GM19351 (cell line): ENCODE results near the gene UTP4.

Experiments
- ATAC-seq: cut with Tn5 transposase; IDR thresholded peaks from one replicate; pipeline ENCODE4 v1.9.1; 2021; ENCODE audit warnings: mild to moderate bottlenecking, moderate library complexity; ENCODE audit not compliant: unreplicated experiment

Gene UTP4

DNA sequence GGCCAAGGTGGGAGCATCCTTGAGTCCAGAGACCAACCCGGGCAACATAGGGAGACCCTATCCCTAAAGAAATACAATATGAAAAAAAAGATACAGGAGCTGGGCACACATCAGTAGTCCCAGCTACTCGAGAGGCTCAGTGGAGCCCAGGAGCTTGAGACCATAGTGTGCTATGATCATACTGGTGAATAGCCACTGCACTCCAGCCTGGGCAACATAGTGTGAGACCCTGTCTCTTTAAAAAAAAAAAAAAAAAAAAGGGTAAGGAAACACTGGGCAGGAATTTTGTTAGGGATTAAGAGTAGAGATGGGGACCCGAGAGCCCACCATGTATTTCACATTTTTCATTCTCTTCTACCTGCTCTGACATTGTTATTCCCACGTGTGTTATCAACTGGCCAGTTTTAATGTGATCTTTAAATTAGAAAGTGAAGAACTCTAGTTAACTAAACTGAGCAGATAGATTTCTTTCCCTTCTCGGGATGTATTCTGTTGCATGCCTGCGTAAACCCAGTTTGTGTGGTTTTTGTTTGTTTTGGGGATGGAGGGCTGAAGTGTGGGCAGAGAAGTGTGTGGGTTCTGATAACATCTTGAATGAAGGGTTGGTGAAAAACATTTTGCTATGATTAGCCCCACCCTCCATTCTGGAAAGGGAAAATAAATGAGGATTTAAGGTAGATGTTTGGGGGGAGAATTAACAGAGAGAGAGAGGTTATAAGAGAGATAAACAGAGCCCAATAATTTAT is 37.3 kb downstream of the UTP4 start:
- no peak for ATAC-seq

DNA sequence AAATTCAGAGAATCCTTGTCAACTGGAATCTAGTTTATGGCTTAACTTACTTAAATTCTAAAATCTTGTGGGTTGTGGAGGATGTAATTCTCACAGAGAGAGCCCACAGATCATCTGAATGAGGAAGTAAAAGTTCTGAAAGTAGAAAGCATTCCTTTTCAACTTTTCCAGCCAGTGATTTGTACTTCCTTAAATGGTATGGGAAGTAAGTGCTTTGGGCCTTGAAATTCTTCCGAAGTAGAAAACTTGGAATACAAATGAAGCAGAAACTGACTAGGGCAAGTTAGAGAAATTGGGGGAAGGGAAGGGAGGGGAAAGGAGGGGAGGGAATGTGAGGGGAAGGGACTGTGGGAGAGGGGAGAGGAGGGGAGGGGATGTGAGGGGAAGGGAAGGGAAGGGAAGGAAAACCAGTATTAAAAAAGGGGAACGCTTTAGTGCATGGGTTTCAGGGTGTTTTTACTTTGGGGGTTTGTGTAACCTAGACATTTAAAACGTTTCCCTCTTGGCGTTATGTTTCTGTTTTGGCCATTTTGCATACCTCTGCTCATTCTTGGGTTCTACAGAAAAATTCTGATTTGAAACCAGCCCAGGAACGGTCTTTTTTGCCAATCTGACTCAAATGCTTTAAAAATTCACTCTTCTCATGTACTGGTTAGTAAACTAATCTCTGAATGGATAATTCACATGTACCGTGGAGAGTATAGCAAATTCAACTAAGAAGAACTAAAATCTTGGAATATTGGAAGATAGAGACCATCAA is 39.1 kb downstream of the UTP4 start:
- ATAC-seq, result no peak

DNA sequence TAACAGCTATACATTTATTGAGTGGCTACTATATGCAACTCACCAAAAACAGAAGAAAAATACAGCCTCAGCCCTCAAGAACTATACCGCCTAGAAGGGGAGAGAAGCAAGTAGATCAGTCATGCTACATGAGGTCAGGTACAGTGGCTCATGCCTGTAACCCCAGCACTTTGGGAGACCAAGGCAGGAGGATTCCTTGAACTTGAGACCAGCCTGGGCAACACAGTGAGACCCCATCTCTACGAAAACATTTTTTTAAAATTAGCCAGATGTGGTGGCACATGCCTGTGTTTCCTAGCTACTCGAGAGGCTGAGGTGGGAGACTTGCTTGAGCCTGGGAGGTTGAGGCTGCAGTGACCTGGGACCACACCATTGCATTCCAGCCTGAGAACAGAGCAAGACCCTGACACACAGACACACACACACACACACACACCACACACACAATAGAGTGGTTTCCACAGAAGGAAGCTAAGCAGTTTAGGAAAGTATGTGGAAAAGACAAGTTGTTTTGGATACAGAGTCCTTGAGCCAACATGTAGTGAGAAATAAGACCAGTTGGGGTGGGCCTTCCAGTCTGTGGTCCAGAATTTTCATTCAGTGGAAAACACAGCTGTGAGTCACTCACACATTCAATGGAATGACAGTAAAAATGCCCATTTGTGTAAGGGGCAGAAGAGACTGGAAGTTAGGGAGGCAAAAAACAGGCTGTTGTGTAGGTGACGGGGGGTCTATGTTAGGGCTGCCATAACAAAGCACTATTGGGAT is 43.8 kb downstream of the UTP4 start:
- ATAC-seq, result no peak

- ATAC-seq, result no peak
Measured at GRCh38 chr16:69179328-69180010, 47.0 kb downstream of the UTP4 start.

- no peak for ATAC-seq
Measured at GRCh38 chr16:69180011-69180338, 47.5 kb downstream of the UTP4 start.

DNA sequence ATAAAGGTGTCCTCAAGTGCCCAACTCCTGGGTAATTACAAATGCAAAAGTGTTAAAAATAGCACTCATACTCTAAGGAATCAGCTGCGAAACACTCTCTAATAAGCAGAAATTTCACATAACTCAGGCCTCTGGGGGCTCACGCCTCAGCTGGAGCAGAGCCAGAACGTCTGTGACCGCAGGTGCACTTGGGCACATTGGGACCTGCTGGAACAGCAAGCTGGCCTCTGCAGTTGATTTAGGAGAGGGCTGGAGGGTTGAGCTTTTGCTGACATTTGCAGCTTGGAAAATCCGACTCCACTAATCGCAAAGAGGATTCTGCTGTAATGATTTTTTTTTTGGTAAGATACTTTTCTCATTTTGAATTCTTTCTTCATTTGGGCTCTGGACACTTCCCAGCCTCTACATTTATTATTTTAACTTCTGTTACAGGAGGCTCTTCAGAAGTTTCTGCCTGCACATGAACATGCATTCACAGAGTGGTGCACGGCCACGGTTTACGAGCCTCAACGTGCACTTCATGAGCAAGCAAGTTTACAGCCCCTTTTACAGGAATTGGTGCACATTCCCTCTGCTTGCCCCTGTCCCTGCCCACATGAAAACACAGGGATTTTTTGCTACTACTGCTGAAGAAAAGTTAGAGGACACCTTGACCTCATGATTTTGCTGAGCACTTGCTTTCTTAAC is 50.4 kb downstream of the UTP4 start:
- no peak for ATAC-seq

DNA sequence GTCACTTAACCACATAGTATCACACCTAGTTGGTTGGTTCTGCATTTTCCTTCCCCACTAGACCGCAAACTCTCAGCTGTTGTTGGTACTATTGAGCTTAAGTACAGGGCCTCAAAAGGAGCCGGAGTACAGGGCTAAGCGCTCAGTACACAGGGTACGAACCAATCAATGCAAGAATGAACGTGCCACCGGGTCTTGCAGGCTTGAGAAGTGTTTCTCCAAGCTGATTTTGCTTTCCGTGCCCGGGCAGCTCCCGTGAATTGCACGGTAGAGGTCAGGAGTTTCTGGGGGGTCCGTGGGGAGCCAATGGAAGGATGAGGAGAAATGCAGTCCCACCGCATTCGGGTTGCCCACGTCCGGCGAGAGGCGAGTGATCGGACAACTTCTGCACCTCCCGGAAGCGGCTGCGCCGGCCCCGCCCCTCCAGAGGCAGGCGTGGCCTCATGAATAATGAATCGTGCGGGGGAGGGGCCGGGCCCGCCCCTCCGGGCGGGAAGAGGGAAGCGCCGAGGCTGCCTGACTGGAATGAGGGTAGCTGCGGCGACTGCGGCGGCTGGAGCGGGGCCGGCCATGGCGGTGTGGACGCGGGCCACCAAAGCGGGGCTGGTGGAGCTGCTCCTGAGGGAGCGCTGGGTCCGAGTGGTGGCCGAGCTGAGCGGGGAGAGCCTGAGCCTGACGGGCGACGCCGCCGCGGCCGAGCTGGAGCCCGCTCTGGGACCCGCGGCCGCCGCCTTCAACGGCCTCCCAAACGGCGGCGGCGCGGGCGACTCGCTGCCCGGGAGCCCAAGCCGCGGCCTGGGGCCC is 54.4 kb downstream of the UTP4 start, which contains the start of gene SNTB2:
TSS of gene SNTB2 (plus strand) at position 523 of the 804 bp plus-strand sequence. CDS start at position 526, 3 bp downstream.
- peak; percentile 87 for ATAC-seq

GRCh38 chr16:69187446-69188235 is 55.2 kb downstream of the UTP4 start:
- peak; percentile 22 for ATAC-seq

DNA sequence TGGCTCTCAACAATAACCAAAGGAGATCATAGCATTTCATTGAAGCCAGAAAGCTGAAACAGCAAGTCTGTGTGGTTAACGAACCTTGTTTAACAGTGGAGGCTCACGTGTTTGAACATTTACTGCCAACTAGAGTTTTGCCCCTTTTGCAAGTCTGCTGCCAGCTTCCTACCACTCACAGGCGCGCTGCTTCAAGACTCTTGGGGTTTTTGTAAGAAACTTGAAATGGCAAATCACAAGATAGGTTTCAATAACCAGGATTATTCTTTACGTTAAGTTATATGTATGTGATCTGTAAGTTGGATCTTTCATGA is 55.7 kb downstream of the UTP4 start:
- ATAC-seq, result no peak

GRCh38 chr16:69188716-69189115 is 56.3 kb downstream of the UTP4 start:
- ATAC-seq, result no peak

DNA sequence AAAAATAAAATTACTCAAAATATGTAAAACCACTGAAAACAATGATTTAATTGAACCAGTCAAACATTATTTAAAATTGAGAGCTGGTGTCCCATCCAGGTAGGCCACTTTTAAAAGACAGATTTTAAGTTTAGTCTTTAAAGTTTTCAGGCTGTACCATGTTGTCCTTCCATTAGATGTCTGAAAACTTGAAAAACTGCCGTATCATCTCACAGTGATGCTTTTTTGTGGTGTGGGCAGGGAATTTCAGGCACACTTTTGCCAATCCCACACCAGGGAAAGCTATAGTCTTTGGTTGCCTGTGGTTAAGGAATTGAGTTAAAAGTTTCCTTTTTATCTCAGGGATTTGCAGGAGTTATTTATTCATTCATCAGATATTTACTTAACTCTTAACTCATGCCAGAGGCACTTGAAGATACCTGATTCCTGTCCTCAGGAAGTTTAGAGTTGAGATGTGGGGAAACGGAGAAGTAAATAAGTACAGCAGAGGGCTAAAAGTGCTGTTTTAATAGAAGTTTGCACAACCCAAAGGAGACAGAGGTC is 57.7 kb downstream of the UTP4 start:
- ATAC-seq, result no peak

GRCh38 chr16:69190598-69190997 is 58.1 kb downstream of the UTP4 start:
- no peak for ATAC-seq

DNA sequence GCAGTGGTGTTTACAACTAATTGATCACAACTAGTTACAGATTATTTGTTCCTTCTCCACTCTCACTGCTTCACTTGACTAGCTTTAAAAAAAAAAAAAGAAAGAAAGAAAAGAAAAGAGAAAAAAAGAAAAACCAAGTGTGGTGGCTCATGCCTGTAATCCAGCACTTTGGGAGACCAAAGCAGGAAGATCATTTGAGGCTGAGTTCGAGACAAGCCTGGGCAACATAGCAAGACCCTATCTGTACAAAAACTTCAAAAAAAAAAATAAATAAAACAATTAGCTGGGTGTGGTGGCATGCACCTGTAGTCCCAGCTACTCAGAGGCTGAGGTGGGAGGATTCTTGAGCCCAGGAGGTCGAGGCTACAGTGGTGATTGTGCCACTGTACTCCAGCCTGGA is 58.7 kb downstream of the UTP4 start:
- ATAC-seq, result no peak

DNA sequence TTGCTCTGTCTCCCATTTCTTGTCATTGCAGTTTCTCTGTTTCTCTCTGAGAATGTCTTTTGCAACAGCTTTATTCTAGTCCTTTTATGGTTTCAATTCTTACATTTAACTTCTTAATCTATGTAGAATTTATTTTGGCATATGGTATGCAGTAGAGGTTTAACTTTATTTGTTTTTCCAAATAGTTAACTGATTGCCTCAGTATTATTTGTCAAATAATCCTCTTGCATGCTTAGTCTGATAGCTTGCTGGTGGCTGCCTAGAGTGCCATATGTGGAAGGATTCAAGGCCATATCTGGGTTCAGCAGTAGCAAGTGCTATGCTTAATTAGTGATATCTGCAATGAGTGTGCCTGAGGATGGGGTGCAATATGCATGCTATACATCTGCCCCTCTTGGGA is 61.4 kb downstream of the UTP4 start:
- ATAC-seq, result no peak

GRCh38 chr16:69194488-69194887 is 62.0 kb downstream of the UTP4 start:
- no peak for ATAC-seq

- no peak for ATAC-seq
Measured at GRCh38 chr16:69195369-69196029, 63.0 kb downstream of the UTP4 start.

- no peak for ATAC-seq
Measured at GRCh38 chr16:69197573-69197972, 65.1 kb downstream of the UTP4 start.

GRCh38 chr16:69199382-69199781 is 66.9 kb downstream of the UTP4 start:
- no peak for ATAC-seq
